ENCODE results near the gene LAPTM5. TPM values are rescaled to one million over a fixed set of nuclear protein-coding genes. Genes with fewer than 3 reads are reported as not detected.

Gene LAPTM5
- total and polyA plus RNA-seq, 10 of the 15 experiments (the other 5 are each of a cell fraction or from before 2014, with no cell fraction given), result 24.1 to 1,034 (median 687) TPM

DNA sequence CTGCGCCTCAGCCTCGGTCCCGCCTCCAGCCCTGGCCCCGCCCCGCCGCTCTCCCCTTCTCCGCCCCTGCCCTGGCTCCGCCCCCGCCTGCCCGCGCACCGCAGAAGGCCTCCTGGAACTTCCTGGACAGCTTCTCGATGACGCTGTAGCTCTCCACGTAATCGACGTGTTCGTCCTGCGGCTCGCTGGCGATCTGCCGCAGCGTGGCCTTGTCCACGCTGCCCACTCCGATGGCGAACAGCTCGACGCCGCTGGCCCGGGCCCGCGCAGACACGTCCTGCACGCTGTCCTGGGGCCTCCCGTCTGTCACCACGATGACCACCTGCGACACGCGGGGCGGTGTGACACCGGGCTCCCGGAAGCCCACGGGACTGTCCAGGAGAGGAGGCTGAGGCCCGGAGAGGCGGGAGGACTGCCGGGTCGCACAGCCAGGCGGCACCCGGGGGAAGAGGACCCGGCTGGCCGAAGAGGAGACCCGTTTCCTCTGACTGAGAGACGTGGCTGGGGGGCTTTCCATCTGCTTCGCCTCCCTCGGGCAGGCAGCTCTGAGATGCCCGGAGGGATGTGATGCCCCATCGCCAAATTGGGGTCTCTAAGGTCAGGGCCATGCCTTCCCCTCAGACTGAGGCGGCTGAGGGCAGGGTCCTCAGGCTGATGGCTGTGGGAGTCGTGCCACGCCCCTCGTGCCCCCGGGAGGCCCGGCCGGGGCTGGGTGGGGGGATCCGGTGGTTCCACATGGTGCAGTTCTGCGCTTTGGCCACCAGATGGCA lies 38.8 kb downstream of the LAPTM5 start (continued):
- TF ChIP-seq MEF2B (IDR thresholded peaks at IDR 0.05; ENCODE audit: partially characterized antibody, poor library complexity, severe bottlenecking), result peak; percentile 71
- no peak for TF ChIP-seq ATF2 (IDR thresholded peaks at IDR 0.05; ENCODE audit: low read length)
- peak; percentile 77 for TF ChIP-seq DPF2 (IDR thresholded peaks at IDR 0.05)
- peak; percentile 36; the same call in 1 of the 2 replicates for TF ChIP-seq RUNX3 (IDR thresholded peaks at IDR 0.05; ENCODE audit: low read length)
- peak; percentile 99 for TF ChIP-seq GATAD2B (conservative IDR thresholded peaks at IDR 0.05; ENCODE audit: low read depth)
- peak; percentile 57; the same call in 1 of the 2 replicates for TF ChIP-seq NR2F1 (conservative IDR thresholded peaks at IDR 0.05)
- peak in 1 of 2 experiments; percentile 22; a peak in 1 of 4 replicates for TF ChIP-seq EP300 (IDR thresholded peaks at IDR 0.05; ENCODE audit: borderline replicate concordance in 1 of 2, control insufficient read depth in 1 of 2, low read depth in 2 of 2, low read length in 2 of 2)
- TF ChIP-seq CHD4 (IDR thresholded peaks at IDR 0.05), result peak; percentile 84; the same call in 1 of the 2 replicates
- no peak for TF ChIP-seq ZNF384 (IDR thresholded peaks at IDR 0.05; ENCODE audit: borderline replicate concordance, low read depth, low read length)
- TF ChIP-seq SIX5 (IDR thresholded peaks at IDR 0.05; ENCODE audit: low read depth, low read length, severe bottlenecking), result no peak
- TF ChIP-seq POLR2AphosphoS5 (IDR thresholded peaks at IDR 0.05; ENCODE audit: low read length), result peak; percentile 57; the same call in 1 of the 2 replicates
- no peak for TF ChIP-seq NR2C2 (IDR thresholded peaks at IDR 0.05; ENCODE audit: borderline replicate concordance, control insufficient read depth, insufficient read length, low read depth)
- TF ChIP-seq CREB1 (IDR thresholded peaks at IDR 0.05; ENCODE audit: low read depth), result peak; percentile 88
- peak; percentile 88 for TF ChIP-seq CREM (IDR thresholded peaks at IDR 0.05; ENCODE audit: low read depth)
- peak; percentile 20; the same call in 1 of the 2 replicates for TF ChIP-seq HCFC1 (IDR thresholded peaks at IDR 0.05; ENCODE audit: low read length)
- no peak for TF ChIP-seq ATF3 (IDR thresholded peaks at IDR 0.05; ENCODE audit: borderline replicate concordance, extremely low read depth, low read depth, low read length)
- no peak for TF ChIP-seq E2F8 (IDR thresholded peaks at IDR 0.05; ENCODE audit: low read depth, partially characterized antibody)
- no peak for TF ChIP-seq ZBTB11 (CRISPR knock-in tag; IDR thresholded peaks at IDR 0.05)
- TF ChIP-seq KDM1A (IDR thresholded peaks at IDR 0.05; ENCODE audit: borderline replicate concordance), result no peak
- peak; percentile 26; the same call in 1 of the 2 replicates for TF ChIP-seq MLLT1 (IDR thresholded peaks at IDR 0.05)

All from GM12878 (cell line).